SK-N-SH treated with all-trans-retinoic acid at 6 μM for 48 hours (cell line): ENCODE results near the gene MGARP.

ENCODE experiments used
- ARNTL ChIP-seq: fragments of 450-650 bp; formaldehyde crosslinking; IDR thresholded peaks from 2 replicates; pipeline ENCODE4 v1.5.0; 2020; ENCODE audit warnings: low read depth, mild to moderate bottlenecking, moderate library complexity, borderline replicate concordance
- BACH2 ChIP-seq: fragments of 250-450 bp; sonication (Bioruptor Pico); IDR thresholded peaks from 2 replicates; pipeline ENCODE4 v1.9.0; 2021; ENCODE audit warnings: mild to moderate bottlenecking, borderline replicate concordance
- RARB ChIP-seq: fragments of 250-450 bp; sonication (Bioruptor Pico); IDR thresholded peaks from 2 replicates; pipeline ENCODE4 v1.8.0; 2021; ENCODE audit warnings: mild to moderate bottlenecking, moderate library complexity
- TCF4 ChIP-seq: fragments of 250-450 bp; sonication (Bioruptor Pico); IDR thresholded peaks from 2 replicates; pipeline ENCODE4 v1.8.0; 2021; ENCODE audit warnings: mild to moderate bottlenecking, moderate library complexity, borderline replicate concordance
- ZC3H10 ChIP-seq: fragments of 250-450 bp; sonication (Bioruptor Pico); IDR thresholded peaks from 2 replicates; pipeline ENCODE4 v1.5.1; 2021; ENCODE audit warnings: mild to moderate bottlenecking, moderate library complexity
- ZNF8 ChIP-seq: fragments of 450-650 bp; formaldehyde crosslinking; IDR thresholded peaks from 2 replicates; pipeline ENCODE4 v1.5.0; 2020; ENCODE audit warnings: mild to moderate bottlenecking, moderate library complexity
- TF ChIP-seq, protein P1 (sequence below): fragments of 250-450 bp; sonication (Bioruptor Pico); IDR thresholded peaks from 2 replicates; pipeline ENCODE4 v1.8.0; 2020; ENCODE audit warnings: mild to moderate bottlenecking, moderate library complexity, borderline replicate concordance
- TF ChIP-seq, protein P2 (sequence below): fragments of 250-450 bp; sonication (Bioruptor Pico); IDR thresholded peaks from 2 replicates; pipeline ENCODE4 v1.5.1; 2020; ENCODE audit warnings: low read depth, mild to moderate bottlenecking, moderate library complexity

DNA sequence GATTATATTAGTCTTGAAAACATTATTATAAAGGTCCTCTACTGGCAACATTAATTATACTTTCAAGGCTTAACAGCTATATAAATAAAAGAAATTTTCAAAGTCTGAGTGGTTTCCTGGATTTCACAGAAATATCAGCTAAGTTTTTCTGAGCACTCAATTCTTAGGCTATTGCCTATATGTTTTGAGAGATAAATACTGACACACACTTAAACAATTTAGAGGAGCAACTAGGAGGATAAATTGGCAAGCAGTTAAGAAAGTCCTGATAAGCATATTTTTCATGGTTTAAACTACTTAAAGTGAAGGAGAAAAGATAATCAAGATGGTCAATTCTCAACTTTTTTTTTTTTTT lies 2.7 kb upstream of the MGARP start:
- TF ChIP-seq, protein P1, sequence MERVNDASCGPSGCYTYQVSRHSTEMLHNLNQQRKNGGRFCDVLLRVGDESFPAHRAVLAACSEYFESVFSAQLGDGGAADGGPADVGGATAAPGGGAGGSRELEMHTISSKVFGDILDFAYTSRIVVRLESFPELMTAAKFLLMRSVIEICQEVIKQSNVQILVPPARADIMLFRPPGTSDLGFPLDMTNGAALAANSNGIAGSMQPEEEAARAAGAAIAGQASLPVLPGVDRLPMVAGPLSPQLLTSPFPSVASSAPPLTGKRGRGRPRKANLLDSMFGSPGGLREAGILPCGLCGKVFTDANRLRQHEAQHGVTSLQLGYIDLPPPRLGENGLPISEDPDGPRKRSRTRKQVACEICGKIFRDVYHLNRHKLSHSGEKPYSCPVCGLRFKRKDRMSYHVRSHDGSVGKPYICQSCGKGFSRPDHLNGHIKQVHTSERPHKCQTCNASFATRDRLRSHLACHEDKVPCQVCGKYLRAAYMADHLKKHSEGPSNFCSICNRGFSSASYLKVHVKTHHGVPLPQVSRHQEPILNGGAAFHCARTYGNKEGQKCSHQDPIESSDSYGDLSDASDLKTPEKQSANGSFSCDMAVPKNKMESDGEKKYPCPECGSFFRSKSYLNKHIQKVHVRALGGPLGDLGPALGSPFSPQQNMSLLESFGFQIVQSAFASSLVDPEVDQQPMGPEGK (CRISPR knock-in tag) = no peak
- no peak for TF ChIP-seq RARB
- no peak for TF ChIP-seq ARNTL (CRISPR knock-in tag)
- no peak for TF ChIP-seq TCF4
- no peak for TF ChIP-seq ZNF8 (CRISPR knock-in tag)
- TF ChIP-seq, protein P2, sequence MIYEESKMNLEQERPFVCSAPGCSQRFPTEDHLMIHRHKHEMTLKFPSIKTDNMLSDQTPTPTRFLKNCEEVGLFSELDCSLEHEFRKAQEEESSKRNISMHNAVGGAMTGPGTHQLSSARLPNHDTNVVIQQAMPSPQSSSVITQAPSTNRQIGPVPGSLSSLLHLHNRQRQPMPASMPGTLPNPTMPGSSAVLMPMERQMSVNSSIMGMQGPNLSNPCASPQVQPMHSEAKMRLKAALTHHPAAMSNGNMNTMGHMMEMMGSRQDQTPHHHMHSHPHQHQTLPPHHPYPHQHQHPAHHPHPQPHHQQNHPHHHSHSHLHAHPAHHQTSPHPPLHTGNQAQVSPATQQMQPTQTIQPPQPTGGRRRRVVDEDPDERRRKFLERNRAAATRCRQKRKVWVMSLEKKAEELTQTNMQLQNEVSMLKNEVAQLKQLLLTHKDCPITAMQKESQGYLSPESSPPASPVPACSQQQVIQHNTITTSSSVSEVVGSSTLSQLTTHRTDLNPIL (CRISPR knock-in tag) = no peak
- no peak for TF ChIP-seq BACH2
- TF ChIP-seq ZC3H10 (CRISPR knock-in tag) = no peak
